DMS 273 (cell line): ENCODE data around the gene AP1B1.

ENCODE experiments used
- DNase-seq: peaks from one replicate; lab custom pipeline; 2025; ENCODE audit not compliant: unreplicated experiment; lab: John Stamatoyannopoulos, UW

The AP1B1 gene

GRCh38 chr22:29334148-29334547, 54.2 kb downstream of the AP1B1 start:
- no peak for DNase-seq

DNA sequence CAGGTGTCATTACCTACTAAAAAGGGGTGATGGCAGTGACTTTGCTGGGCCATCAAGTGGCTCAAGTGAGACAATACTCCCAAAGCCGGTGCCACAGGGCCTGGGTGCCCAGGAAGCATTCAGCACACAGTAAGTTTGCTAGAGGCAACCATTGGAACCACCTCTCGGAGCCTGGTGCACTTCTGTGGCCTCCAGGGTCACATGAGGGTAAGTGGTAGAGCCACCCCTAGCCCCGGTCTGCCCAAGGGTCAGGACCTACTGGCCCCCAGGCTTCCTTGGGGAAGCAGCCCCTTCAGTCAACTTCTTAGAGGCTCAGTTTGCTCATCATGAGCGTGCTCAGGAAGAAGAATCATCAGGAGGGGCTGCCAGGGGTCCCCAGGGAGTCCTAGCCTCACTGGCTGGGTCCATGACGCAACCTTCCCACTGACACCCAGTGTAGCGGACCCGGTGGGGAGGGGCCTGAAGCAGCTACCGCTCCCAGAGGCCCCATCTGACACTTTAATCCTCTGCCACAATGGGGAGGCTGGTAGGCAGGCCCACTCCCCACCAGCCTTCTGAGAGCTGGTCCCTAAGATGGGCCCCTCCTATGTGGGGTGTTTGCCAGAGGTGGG, 55.4 kb downstream of the AP1B1 start:
- no peak for DNase-seq

GRCh38 chr22:29331658-29332300, 56.6 kb downstream of the AP1B1 start:
- peak; percentile 31 for DNase-seq

GRCh38 chr22:29331213-29331612, 57.2 kb downstream of the AP1B1 start:
- DNase-seq: peak; percentile 59

GRCh38 chr22:29330753-29331152, 57.6 kb downstream of the AP1B1 start:
- DNase-seq: peak; percentile 78

DNA sequence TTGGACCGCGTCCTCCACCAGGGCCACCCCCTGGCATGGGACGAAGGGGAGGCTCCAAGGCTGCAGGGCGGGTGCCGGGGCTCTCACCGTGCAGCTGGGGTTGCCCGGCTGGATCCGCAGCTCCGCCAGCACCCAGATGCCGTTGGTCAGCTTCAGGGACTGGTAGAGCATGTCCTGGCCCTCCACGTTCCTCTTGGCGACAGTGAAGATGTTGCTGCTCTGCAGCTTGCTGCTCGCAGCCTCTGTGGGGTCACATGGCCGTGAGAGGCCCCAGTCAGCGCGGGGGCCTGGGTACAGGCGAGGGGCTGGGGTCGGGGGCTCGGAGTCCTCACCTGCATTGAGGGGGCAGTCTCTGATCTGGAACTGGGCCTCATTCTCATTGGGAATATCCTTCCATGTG, 58.1 kb downstream of the AP1B1 start:
- no peak for DNase-seq

DNA sequence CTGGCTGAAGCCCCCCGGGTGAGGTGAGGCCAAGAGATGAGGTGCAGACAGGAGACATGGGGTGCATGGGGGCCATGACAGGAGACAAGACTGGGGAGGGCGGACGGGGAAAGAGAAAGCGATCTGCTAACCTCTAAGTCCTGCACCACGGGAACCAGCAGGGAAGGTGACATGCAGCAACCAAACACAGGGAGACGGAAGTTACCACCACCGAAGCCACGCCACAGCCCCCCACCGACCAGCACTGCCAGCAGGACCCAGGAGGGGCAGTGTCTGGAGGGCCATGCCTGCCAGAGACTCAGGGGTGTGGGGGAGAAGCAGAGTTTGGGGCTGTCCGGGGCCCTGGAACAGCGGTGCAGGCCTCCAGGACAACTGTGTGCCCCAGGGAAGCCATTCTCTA, 58.8 kb downstream of the AP1B1 start:
- no peak for DNase-seq

DNA sequence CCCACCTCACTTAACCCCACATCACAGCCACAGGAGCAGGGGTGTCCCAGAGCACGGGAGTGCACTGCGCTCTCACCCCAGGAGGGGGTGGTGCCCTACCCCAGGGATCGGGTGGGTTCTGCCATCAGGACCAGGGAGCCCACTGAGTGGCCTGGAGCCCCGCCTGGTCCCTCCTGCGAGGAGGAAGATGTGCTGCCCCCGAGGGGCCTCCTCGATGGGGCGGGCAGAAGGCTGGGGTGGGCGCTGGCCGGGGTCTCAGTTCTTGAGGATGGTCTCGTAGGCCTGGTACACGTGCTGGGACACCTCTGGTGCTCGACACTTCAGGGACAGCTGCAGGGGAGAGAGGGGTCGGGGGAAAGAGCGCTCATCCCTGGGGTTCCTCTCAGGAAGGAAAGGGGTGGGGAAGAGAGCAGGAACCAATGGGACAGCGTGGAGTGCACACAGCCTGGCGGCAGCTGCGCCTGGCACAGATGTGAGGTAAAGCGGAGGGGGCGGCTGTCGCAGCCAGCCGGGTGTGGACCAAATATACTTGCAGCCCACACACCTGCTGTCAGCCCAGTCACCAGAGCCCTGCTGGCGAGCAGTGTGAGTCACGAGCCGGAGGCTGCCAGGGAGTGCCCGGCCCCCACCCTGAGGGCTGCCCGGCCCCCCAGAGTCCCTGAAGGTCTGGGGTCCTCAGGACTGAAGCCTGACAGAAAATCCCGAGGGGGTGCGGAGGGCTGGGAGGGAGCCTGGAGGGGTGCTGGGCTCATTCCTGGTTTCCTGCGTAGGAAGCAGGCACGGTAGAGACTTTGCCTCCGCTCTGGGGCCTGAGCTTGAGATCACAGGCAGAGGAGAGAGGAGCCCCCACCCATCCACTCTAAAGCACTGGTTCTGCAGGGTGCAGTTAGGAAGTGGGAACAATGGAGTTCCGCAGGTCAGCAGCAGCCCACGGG, 59.5 kb downstream of the AP1B1 start:
- peak; percentile 94 for DNase-seq

DNA sequence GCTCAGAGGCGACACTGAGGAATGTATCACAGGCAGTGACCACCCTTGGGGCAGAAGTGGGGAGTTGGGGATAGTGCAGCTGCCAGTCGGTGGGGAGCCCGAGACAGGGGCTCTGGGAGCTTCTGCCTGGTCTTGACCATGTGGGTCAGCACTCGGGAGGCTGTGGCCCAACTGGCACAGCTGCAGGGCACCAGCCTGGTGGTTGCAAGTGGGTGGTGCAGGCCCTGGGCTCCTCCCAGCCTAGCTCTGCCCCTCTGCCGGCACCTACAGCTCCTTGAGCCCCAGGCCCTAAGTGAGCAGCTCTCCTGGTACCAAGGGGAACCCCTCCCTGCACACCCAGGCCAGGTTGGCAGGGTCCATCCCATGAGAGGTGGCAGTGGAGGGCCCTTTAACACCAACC, 60.3 kb downstream of the AP1B1 start:
- DNase-seq: peak; percentile 44

DNA sequence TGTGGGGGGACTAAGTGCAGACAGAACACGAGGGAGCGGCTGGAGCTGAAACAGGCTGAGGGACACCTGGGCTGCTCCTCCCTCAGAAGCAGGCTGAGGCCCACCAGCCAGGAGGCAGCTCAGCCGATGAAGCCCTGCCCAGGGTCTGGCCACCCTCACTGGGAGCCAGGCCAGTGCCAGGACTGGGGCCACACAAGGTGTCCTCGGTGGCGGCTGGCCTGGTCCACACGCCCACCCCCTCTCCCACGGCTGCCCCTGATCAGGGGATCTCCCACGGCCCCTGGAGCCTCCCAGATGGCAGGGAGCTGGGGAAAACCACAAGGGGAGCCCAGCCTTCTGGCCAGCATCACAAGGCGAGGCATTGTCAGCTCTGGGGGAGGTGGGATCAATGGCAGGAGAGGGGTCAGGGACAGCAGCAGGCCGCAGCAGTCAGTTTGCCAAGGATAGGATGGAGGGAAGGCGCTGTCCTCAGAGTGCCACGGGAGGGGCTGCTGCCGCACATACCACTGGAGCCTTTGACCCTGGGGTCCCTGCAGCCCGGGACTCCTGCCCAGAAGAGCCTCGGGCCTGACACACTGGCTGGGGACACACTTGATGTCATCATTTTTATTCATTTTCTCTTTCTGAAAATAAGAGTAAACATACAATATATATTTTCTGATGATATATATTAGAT, 61.1 kb downstream of the AP1B1 start:
- DNase-seq: no peak

GRCh38 chr22:29326481-29326880, 61.9 kb downstream of the AP1B1 start:
- DNase-seq: no peak

DNA sequence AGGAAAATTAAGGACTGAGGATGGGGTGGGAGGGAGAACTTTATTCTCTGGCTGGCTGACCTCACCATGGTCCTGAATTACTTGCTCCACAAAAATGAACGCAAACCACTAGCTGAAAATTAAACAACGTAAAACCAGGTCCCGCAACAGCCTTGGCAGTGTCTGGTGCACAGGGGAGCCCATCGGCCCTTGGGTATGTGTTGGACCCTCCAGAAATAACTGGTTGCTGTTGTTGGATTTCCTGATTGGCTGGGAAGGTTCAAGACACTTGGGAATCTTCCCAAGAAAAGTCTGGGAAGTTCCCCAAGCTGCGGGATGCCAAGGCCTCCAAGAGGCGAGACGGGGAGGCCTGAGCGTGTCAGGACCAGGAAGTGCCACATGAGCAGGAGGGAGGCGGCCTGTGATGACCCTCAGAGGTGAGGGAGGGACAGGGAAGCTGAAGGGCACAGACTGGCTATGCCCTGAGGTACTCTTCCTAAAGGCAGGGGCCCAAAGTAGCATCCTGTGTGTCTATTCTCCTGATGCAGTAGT, 62.5 kb downstream of the AP1B1 start:
- DNase-seq: no peak

GRCh38 chr22:29325356-29325755, 63.0 kb downstream of the AP1B1 start:
- no peak for DNase-seq

- no peak for DNase-seq
These were observed 64.7 kb downstream of the AP1B1 start for GRCh38 chr22:29323641-29324040.

DNA sequence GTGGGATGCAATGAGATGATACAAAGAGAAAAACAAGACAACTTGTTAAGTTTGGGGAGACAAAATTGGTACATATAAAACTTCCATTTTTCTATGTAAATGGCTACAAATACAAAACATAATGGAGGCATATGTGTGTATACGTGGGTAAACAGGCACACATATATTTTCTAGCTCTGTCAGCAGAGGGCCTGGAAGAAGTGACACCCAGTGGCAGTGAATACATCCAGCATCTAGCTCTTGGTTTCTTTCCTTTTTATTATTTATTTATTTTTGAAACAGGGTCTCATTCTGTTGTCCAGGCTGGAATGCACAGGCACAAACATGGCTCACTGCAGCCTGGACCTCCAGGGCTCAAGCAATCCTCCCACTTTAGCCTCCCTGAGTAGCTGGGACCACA, 67.8 kb downstream of the AP1B1 start:
- DNase-seq: peak; percentile 41

- no peak for DNase-seq
These were observed 69.3 kb downstream of the AP1B1 start for GRCh38 chr22:29319072-29319471.

DNA sequence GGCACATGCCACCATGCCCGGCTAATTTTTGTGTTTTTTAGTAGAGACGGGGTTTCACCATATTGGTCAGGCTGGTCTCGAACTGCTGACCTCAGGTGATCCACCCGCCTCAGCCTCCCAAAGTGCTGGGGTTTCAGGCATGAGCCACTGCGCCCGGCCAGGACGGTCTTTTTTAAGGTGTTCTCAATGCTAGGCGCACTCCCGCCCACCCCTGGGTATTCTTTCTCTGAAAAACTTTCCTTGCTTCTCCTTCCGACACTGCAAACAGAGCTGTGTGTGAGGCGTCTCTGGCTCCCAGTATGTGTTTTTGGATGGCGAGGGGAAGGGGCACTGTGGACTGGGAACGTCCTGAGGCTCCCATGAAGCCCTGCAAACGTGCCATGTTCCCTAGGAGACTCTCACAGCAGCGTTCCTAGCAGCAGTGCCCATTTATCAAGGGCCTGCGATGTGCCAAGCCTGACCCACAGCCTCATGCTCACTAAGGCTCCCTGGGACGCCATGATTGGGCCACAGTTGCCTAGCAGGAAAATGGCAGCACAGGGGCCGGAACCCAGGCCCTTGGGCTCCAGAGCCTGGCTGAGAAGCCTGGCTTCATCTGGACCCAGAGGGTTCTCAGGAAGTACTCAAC, 70.4 kb downstream of the AP1B1 start:
- DNase-seq: no peak

- no peak for DNase-seq
These were observed 72.1 kb downstream of the AP1B1 start for GRCh38 chr22:29316141-29316828.

- peak; percentile 63 for DNase-seq
These were observed 72.9 kb downstream of the AP1B1 start, which contains the start of gene RASL10A for GRCh38 chr22:29315286-29316140. RASL10A (minus strand) TSS chr22:29315697; CDS start chr22:29315246, 451 bp downstream.
